Bronchial epithelial cell (primary cell): ENCODE data around the gene CMTM8. TPM values are rescaled to one million over a fixed set of nuclear protein-coding genes. Genes with fewer than 3 reads are reported as not detected.

ENCODE experiments used
- DNase-seq: peaks from one replicate; pipeline ENCODE4 v3.0.0-alpha.2; 2010; ENCODE audit warnings: low read depth
- FAIRE-seq: peaks from 2 replicates; lab custom pipeline; 2011; peaks lifted over from hg19 to GRCh38; lab: Jason Lieb, UNC
- H3K27me3 ChIP-seq: 2 replicates; pipeline ENCODE4 v1.5.1; 2011; ENCODE audit warnings: low read length; ENCODE audit not compliant: control insufficient read depth, insufficient read depth
- H3K36me3 ChIP-seq: 2 replicates; pipeline ENCODE4 v1.5.1; 2011; ENCODE audit warnings: low read length; ENCODE audit not compliant: control insufficient read depth, insufficient read depth
- H3K4me3 ChIP-seq: 2 replicates; pipeline ENCODE4 v1.5.1; 2011; ENCODE audit warnings: mild to moderate bottlenecking, low read depth, low read length, control low read depth
- total RNA-seq: library from RNA; depleted of rRNA; stranded (reverse); fragments of >200 nt; gene quantifications from 2 replicates; pipeline ENCODE4 v1.2.1, GENCODE V29; 2014
- TF ChIP-seq, protein P1 (sequence below): IDR thresholded peaks from 2 replicates; pipeline ENCODE4 v1.5.1; 2011; ENCODE audit warnings: mild to moderate bottlenecking, moderate library complexity, low read length, control low read depth, inconsistent platforms; ENCODE audit not compliant: insufficient read depth, severe bottlenecking

The CMTM8 gene
- total RNA-seq, 1 donor from 2014 or later, result 0.79 TPM

DNA sequence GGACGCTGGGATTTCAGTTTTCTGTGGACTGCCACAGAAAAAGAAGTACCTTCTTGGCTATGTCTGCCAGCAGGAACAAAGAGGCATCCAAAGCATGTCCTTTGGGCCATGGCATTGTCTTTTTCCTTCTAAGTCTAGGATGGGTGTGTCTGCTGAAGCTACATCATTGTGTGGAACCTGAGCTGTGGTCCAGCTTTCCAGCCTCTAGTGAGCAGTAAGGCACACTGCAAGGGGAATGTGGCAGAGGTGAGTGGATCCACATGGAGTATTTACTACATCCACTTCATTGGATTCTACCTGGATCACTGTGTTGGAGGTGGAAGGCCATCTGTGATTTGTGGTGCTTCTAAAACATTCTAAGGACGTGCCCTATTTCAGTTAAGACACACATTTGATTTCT, 23.7 kb downstream of the CMTM8 start:
- DNase-seq, result no peak
- TF ChIP-seq, protein P1, sequence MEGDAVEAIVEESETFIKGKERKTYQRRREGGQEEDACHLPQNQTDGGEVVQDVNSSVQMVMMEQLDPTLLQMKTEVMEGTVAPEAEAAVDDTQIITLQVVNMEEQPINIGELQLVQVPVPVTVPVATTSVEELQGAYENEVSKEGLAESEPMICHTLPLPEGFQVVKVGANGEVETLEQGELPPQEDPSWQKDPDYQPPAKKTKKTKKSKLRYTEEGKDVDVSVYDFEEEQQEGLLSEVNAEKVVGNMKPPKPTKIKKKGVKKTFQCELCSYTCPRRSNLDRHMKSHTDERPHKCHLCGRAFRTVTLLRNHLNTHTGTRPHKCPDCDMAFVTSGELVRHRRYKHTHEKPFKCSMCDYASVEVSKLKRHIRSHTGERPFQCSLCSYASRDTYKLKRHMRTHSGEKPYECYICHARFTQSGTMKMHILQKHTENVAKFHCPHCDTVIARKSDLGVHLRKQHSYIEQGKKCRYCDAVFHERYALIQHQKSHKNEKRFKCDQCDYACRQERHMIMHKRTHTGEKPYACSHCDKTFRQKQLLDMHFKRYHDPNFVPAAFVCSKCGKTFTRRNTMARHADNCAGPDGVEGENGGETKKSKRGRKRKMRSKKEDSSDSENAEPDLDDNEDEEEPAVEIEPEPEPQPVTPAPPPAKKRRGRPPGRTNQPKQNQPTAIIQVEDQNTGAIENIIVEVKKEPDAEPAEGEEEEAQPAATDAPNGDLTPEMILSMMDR, result no peak
- no peaks in the 10 kb centered on the region for H3K36me3 ChIP-seq
- H3K27me3 ChIP-seq, result no peaks in the 10 kb centered on the region
- H3K4me3 ChIP-seq, result no peak overlapping the region
- FAIRE-seq, result no peak

DNA sequence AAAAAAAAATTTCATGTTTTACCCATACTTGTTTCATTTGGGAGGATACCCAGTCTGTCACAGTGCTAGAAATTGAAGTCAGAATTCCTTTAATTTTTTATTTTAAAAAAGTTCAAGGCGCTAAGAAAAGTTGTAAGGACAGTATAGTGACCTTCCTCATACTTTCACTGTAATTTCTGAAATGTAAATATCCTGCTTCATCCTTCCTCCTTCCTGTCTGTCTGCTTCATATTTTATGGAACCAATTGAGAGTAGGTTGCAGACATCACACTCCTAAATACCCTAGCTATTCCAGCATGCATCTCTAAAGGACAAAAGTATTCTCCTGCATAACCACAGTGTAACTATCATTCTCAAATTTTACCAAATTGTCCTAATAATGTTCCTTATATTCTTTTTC, 35.8 kb downstream of the CMTM8 start:
- TF ChIP-seq, protein P1, result no peak
- FAIRE-seq, result no peak
- Histone ChIP-seq H3K4me3 (no peak overlapping the region), H3K27me3 (no peaks in the 10 kb centered on the region), H3K36me3 (no peaks in the 10 kb centered on the region)
- DNase-seq, result no peak

DNA sequence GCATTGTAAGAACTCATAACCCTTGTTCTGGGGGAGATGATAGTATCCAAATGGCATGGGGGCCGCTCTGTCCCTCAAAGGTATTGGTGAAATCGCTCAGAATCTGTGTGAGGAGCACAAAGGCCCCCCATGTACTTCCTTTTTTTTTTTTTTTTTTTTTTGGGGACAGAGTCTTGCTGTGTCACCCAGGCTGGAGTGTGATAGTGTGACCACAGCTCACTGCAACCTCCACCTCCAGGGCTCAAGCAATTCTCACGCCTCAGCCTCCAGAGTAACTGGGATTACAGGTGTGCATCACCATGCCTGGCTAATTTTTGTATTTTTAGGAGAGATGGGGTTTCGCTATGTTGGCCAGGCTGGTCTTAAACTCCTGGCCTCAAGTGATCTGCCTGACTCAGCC, 37.0 kb downstream of the CMTM8 start:
- Histone ChIP-seq H3K4me3 (no peak overlapping the region), H3K36me3 (no peaks in the 10 kb centered on the region), H3K27me3 (no peaks in the 10 kb centered on the region)
- DNase-seq (no peak), FAIRE-seq (no peak)
- TF ChIP-seq, protein P1, result no peak

DNA sequence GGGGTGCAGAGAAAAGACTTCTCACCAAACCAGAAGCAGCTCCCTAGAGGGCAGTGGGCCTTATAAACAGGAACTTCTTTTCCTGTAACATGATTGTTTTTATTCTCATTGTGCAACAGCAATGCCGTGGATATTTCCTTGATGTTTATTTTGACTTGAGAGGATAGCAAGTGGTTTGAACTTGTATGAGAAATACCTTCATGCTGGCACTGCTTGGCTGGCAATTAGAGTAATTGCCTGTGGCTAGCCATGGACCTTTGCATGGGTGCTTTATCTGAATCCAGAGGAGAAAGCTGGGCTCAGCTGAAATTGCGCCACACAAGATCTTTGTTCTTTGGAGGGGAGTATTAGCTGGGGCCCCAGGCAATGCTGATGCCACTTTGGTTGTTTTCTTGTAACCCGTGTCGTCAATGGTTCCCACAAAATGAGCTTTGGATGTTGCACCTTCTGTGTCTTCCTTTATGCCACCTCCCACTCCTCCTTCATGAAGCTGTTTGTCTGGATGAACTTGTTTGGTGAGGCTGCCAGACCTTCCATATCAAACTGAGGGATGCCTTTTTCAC, 37.9 kb downstream of the CMTM8 start:
- TF ChIP-seq, protein P1, result no peak
- FAIRE-seq (peak; percentile 66), DNase-seq (no peak)
- H3K4me3 ChIP-seq, result no peak overlapping the region
- no peaks in the 10 kb centered on the region for H3K36me3 ChIP-seq
- no peaks in the 10 kb centered on the region for H3K27me3 ChIP-seq

DNA sequence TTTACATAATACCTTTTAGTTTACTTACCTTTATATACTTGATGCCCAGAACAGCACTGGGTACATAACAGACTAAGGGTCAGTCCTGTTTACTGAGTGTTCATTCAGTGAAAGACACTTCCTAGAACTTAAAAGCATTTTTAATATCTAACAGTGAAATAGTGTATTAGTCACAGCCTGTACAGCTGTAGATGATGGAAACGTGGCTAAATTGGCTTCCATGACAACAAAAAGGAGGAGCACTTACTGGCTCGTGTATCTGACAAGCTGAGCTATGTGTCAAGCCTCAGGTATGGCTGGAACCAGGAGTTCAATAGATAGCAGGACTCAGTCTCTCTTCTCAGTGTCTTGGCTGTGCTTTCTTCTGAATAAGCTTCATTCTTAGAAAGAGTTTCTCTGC, 40.2 kb downstream of the CMTM8 start:
- FAIRE-seq (no peak), DNase-seq (peak; percentile 80)
- H3K36me3 ChIP-seq, result no peaks in the 10 kb centered on the region
- no peaks in the 10 kb centered on the region for H3K27me3 ChIP-seq
- H3K4me3 ChIP-seq, result no peak overlapping the region
- TF ChIP-seq, protein P1, result no peak

DNA sequence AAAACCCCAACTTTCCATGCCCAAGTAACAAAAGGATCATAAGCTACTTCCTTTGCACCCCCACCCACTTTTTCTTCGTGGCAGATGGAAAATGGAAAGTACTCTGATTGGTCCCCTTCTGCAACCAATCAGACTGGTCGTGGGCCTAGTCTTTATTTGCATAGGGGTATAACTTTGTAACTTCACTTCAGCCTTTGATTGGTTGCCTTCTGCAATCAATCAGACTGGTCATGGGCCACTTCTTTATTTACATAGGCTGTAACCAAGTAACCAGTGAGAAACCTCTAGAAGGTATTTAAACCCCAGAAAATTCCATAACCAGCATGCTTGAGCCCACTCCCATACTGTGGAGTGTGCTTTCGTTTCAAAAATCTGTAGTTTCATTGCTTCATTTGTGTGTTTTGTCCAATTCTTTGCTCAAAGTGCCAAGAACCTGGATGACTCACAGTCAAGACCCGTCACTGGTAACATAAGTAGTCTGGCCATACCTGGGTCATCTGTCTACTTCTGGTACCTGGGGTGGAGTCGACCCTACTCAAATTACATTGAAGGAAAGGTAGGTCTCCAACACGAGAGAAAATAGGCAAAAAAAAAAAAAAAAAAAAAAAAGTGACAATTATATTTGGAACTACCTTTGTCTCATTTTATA, 41.9 kb downstream of the CMTM8 start:
- Histone ChIP-seq H3K4me3 (no peak overlapping the region), H3K36me3 (no peaks in the 10 kb centered on the region), H3K27me3 (no peaks in the 10 kb centered on the region)
- DNase-seq (peak; percentile 57), FAIRE-seq (no peak)
- TF ChIP-seq, protein P1, result no peak
